Stimulated activated CD4-positive, alpha-beta T cell treated with anti-CD3 and anti-CD28 coated beads, Interleukin-4, amount 100 ng/mL, for 48 hours (primary cell): ENCODE data around the gene C1orf53.
"Not testable (repeated sequence)": the region's sequence is repeated elsewhere in the genome, so short reads cannot be mapped to it uniquely, and the experiment has no call there.

Experiments
- DNase-seq, 2 donors: peaks; one replicate each; pipeline ENCODE4 v3.0.0-alpha.2; 2020; ENCODE audit warnings: low read depth in 2 of 2

The C1orf53 gene

GRCh38 chr1:197902454-197903195 lies at the start of gene C1orf53:
Gene C1orf53 (plus strand): TSS chr1:197902630. CDS start chr1:197902650, 20 bp downstream.
- peak; percentile 63 to 79 for DNase-seq

GRCh38 chr1:197855751-197856150 lies 46.7 kb upstream of the C1orf53 start:
- DNase-seq = not testable (repeated sequence)

GRCh38 chr1:197857477-197857876 lies 45.0 kb upstream of the C1orf53 start:
- DNase-seq = no peak

GRCh38 chr1:197859024-197859423 lies 43.4 kb upstream of the C1orf53 start:
- no peak for DNase-seq

DNA sequence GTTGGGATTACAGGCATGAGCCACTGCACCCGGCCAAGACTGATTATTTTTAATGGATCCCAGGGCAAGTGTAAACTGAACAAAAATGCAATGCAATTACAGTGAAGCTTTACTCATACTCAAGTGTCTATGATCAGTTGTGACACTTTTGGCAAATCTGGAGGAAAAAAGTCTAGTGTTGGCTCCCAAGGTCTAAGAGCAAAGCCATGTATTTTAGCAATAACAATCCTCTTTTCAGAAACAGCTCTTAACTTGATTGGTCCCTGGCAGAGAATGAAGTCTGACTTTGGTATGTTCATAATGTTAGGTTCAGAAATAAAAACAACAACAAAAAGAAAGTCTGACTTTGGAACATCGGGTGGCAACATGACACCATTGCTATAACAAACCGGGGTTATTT lies 40.2 kb upstream of the C1orf53 start:
- DNase-seq = no peak

- DNase-seq = no peak
These were observed 39.8 kb upstream of the C1orf53 start for GRCh38 chr1:197862671-197863070.

DNA sequence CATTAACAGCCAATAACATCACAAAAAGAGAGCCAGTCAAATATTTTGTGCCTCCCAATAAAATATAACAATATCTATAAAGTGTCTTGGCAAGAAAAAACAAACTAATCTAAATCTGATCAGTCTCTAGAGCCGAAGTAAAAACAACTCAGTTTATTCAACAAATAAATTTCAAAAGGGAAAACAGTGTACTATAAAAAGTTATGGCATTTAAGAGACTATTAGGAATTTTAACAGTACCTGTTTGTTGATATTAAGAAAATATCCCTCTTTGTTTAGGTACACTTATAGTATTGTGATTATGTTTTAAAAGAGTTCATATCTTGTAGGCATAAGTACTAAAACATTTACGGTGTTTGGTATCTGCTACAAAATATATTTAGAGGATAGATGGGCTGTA lies 36.6 kb upstream of the C1orf53 start:
- DNase-seq = no peak

DNA sequence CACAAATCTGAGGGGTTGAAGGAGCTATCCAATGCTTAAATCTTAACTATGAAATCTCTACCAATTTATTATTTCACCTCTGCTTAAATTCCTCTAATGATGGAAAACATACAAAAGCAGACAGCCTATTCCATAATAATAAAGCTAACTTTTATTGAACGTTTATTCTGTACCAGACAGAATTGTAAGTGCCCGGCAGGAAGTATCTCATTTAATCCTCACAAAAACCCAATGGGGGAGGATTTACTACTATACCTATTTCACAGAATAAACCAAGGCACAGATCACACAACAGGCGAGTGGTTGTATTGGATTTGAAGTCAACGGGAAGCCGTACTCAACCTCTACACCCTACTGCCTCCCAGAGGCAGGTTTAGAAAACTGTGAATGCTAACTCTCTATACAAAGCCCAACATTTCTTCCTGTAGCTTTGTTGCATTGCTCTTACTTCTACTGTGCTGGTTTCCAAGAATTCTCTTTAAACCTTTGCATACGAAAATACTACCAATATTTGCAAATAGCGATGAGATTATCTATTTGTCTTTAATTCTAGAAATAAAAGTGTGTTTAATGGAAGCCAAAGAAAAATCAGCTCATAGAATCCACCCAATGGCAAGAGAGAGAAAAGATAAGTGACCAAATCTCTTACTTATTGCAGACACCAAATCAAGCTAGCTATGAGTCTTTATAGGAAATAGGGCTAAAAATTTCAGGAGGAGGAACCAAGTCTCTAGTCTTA lies 33.5 kb upstream of the C1orf53 start:
- DNase-seq = peak in 1 of 2 donors; percentile 2

DNA sequence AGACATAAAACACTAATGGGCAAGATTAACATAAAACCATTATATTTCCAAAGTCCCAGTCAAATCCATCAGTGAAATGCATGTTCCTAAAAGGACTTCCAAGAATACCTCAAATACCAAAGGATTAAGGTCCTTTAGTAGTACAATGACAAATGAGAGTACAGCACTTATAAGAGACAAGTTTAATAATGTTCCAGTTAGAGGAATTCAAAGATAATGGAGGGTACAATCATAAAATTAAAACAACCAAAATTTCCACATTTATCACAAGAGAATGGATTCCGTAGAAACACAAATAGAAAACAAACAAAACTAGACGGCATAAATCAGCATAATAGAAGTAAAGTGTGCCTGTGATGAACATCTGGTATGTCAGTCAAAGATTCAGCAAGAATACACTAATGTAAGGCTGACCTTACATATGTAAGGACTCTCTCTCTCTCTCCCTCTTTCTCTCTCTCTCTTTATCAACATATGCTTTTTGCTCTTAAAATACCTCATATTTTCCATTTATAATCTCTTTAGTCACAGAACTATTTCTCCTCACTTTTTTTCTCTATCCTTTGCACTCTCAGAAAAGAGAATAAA lies 32.8 kb upstream of the C1orf53 start:
- no peak for DNase-seq

- no peak for DNase-seq
These were observed 25.5 kb upstream of the C1orf53 start for GRCh38 chr1:197876894-197877293.

DNA sequence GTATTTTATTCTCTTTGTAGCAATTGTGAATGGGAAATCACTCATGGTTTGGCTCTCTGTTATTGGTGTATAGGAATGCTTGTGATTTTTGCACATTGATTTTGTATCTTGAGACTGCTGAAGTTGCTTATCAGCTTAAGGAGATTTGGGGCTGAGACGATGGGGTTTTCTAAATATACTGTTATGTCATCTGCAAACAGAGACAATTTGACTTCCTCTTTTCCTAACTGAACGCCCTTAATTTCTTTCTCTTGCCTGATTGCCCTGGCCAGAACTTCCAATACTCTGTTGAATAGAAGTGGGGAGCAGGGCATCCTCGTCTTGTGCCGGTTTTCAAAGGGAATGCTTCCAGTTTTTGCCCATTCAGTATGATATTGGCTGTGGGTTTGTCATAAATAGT lies 22.0 kb upstream of the C1orf53 start:
- DNase-seq = not testable (repeated sequence)

- not testable (repeated sequence) for DNase-seq
These were observed 20.2 kb upstream of the C1orf53 start for GRCh38 chr1:197882241-197882640.

GRCh38 chr1:197884173-197884572 lies 18.3 kb upstream of the C1orf53 start:
- DNase-seq = no peak

- DNase-seq = no peak
These were observed 11.5 kb upstream of the C1orf53 start for GRCh38 chr1:197890936-197891335.

- DNase-seq = no peak
These were observed 9.7 kb upstream of the C1orf53 start for GRCh38 chr1:197892684-197893083.

DNA sequence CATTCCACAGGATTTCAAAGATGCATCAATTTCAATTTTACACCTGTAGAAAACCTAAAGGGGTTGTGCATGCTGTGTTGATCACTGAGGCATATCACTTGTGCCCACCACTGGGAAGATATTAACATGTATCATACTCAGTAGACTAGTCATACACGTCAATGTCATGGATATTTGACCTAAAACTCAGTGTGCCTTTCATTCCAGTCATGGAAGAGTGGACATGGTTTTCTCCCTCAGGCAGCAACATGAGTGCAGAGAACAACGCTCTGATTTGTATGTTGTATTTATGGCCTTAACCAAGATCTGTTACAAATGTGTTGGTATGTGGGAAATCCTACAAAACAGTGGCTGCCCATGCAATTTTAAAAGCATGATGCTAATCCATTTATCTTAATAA lies 6.1 kb upstream of the C1orf53 start:
- no peak for DNase-seq

DNA sequence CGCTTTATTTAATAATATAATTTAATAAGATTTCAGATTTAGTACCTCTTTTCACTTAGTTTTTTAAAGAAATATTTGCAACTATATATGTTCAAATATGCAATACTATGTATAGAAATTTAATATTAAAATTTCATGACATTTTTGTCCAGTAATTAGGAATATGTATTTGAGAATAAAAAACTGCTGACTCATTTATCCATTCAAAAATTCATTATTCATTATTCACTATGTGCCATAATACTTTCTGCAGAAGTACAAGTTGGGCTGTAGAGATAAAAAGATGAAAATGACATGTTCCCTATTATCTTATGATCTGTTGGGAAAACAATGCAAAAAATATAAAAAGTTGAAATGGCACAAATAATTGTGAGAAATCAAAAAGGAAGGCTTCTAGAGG lies 3.4 kb upstream of the C1orf53 start:
- DNase-seq = no peak

DNA sequence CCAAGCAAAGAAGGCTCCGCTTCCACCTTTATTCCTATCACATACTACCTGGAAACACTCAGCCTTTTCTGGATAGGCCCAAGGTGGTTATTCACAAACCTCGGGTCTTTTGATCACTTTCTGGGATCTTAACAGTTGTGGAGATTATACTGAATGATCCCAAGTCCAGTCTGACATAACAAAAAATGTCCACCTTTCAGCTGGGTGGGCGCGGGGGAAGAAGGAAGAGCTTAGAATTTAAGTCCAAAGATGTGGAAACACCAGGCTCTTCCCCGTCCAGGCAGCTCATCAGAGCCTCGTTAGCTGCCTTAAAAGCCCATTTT lies 338 bp upstream of the C1orf53 start:
- no peak for DNase-seq

DNA sequence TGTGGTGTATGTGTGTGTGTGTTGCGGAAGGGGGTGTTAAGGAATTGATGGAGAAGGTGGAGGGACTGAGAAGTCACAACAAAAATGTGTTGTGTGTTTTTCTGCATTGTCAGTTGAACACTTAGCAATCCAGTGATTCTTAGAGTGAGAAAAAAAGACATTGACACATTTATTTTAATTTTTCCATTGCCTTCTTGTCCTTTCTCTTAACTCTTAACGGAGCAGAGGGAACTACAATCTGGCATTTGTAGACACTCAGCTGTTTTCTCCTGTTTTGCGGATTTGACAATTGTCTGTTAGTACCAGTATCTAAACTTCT lies 725 bp downstream of the C1orf53 start:
- DNase-seq = no peak

GRCh38 chr1:197904126-197904787 lies 1.8 kb downstream of the C1orf53 start:
- DNase-seq = no peak

DNA sequence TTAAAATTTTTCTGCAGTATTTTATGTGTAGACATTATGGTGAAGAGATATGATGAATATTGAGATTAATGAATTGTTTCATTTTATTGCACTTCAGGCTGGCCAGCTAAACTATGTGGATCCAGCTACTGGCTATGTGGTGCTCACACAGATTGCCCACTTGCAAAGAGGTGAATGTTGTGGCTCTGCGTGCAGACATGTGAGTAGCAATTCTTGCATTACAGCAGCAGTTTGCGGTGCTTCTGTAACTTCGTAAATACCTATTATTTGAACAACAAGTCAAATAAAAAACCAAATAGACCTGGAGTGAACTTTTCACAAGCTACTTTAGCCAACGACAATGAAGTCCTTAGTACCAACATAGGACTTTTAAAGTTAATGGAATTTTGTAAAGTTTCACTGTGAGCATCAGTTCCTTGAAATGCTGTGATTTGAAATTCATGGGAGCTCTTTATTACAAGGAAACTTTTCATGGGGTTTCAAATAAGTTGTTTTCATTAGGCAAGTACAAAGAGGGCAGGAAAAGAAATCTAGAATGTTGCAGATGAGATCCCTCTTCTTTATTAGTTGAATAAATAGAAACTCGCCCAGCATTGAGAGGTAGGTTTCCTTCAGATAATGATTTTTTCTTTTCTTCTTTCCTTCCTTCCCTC lies 3.4 kb downstream of the C1orf53 start:
- no peak for DNase-seq
